ENCODE results near the gene SELENOM. TPM values are rescaled to one million over a fixed set of nuclear protein-coding genes. Genes with fewer than 3 reads are reported as not detected.
"Not testable (repeated sequence)": the region's sequence is repeated elsewhere in the genome, so short reads cannot be mapped to it uniquely, and the experiment has no call there.

The SELENOM gene
- polyA plus RNA-seq, 3 donors, result 5.6 to 14.7 (median 11.0) TPM

GRCh38 chr22:31062566-31063230, 44.7 kb downstream of the SELENOM start:
- DNase-seq (ENCODE audit: extremely low read depth in 1 of 11, low read depth in 9 of 11, low spot score in 4 of 11), result no peak

GRCh38 chr22:31059663-31060062, 47.7 kb downstream of the SELENOM start:
- DNase-seq (ENCODE audit: extremely low read depth in 1 of 11, low read depth in 9 of 11, low spot score in 4 of 11), result not testable (repeated sequence)

GRCh38 chr22:31056986-31057599, 50.3 kb downstream of the SELENOM start:
- DNase-seq (ENCODE audit: extremely low read depth in 1 of 11, low read depth in 9 of 11, low spot score in 4 of 11), result no peak

GRCh38 chr22:31055635-31056159, 51.7 kb downstream of the SELENOM start:
- peak in 9 of 11 donors; percentile 56 to 83 (median 74) for DNase-seq (ENCODE audit: extremely low read depth in 1 of 11, low read depth in 9 of 11, low spot score in 4 of 11)

- no peak for DNase-seq (ENCODE audit: extremely low read depth in 1 of 11, low read depth in 9 of 11, low spot score in 4 of 11)
These were observed 52.2 kb downstream of the SELENOM start for GRCh38 chr22:31055117-31055634.

Other genes starting within 250 kb of the SELENOM start
- 10 to 100 TPM; 34.7 to 37.7 (median 36.8) TPM for gene MORC2, start 138.8 kb downstream of the SELENOM start, polyA plus RNA-seq (ENCODE audit: insufficient read length in 3 of 3)
- 100 to 1,000 TPM; 207 to 231 (median 211) TPM for gene TUG1, start 138.3 kb downstream of the SELENOM start, polyA plus RNA-seq (ENCODE audit: insufficient read length in 3 of 3)
- 10 to 100 TPM; 31.1 to 53.1 (median 49.2) TPM for gene SMTN, start 26.2 kb downstream of the SELENOM start, polyA plus RNA-seq (ENCODE audit: insufficient read length in 3 of 3)
- gene INPP5J, start 15.4 kb upstream of the SELENOM start, polyA plus RNA-seq (ENCODE audit: insufficient read length in 3 of 3), result 1 to 10 TPM; 3.6 to 5.4 (median 4.1) TPM
- gene PLA2G3, start 32.9 kb upstream of the SELENOM start, polyA plus RNA-seq (ENCODE audit: insufficient read length in 3 of 3), result under 1 TPM; 0.06 to 0.22 (median 0.11) TPM
- gene RNF185, start 52.6 kb upstream of the SELENOM start, polyA plus RNA-seq (ENCODE audit: insufficient read length in 3 of 3), result 10 to 100 TPM; 50.7 to 51.5 (median 50.7) TPM
- 10 to 100 TPM; 50.5 to 63.0 (median 54.6) TPM for gene LIMK2, start 104.7 kb upstream of the SELENOM start, polyA plus RNA-seq (ENCODE audit: insufficient read length in 3 of 3)
- gene PIK3IP1, start 184.9 kb upstream of the SELENOM start, polyA plus RNA-seq (ENCODE audit: insufficient read length in 3 of 3), result 10 to 100 TPM; 10.0 to 16.0 (median 10.2) TPM
- 10 to 100 TPM; 71.6 to 79.6 (median 71.7) TPM for gene PATZ1, start 238.8 kb upstream of the SELENOM start, polyA plus RNA-seq (ENCODE audit: insufficient read length in 3 of 3)